ENCODE results near the gene HOATZ.

The HOATZ gene

DNA sequence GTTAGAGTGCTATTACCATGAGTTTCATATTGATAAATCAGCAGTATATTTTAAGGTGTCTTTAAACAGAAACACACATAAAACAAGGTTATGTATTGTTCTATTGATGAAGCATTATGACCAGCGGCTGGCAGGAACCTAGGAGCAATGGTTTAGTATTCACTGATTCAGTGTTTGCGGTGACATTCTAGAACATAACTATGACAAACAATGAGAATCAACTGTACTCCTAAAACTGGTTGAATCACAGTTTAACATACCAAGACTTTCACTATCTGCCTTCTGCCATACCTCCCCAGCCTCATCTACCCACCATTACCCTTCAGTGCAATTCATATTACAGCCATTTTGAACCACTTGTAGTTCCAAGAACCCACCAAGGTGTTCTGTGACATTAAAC lies 8.8 kb downstream of the HOATZ start:
- no peak for DNase-seq

GRCh38 chr11:111524056-111524455 lies 9.5 kb downstream of the HOATZ start:
- DNase-seq: no peak

GRCh38 chr11:111525456-111525855 lies 10.9 kb downstream of the HOATZ start:
- DNase-seq: no peak

- DNase-seq: peak; percentile 36
Measured at GRCh38 chr11:111526501-111526900, 11.9 kb downstream of the HOATZ start.

- DNase-seq: no peak
Measured at GRCh38 chr11:111527279-111527678, 12.7 kb downstream of the HOATZ start.

DNA sequence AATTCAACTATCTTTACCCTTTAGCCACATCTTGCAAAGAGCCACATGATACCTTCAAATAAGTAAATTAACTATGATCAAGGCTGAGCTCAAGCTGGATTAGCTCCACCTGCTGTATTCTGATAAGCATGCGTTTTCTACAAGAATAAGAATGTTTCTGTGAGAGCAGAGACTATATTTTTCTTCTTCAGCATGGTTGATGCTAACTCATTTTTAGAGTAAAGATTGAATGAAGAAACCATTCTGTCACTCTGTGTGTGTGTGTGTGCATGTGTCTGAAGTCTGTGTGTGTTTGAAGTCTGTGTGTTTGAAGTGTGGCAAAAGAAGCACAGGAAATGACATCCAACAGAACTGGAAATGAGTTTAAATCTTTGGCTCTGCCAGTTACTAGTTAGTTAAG lies 14.0 kb downstream of the HOATZ start:
- peak; percentile 42 for DNase-seq

GRCh38 chr11:111530091-111530490 lies 15.5 kb downstream of the HOATZ start:
- DNase-seq: no peak

GRCh38 chr11:111531136-111531535 lies 16.6 kb downstream of the HOATZ start:
- no peak for DNase-seq

DNA sequence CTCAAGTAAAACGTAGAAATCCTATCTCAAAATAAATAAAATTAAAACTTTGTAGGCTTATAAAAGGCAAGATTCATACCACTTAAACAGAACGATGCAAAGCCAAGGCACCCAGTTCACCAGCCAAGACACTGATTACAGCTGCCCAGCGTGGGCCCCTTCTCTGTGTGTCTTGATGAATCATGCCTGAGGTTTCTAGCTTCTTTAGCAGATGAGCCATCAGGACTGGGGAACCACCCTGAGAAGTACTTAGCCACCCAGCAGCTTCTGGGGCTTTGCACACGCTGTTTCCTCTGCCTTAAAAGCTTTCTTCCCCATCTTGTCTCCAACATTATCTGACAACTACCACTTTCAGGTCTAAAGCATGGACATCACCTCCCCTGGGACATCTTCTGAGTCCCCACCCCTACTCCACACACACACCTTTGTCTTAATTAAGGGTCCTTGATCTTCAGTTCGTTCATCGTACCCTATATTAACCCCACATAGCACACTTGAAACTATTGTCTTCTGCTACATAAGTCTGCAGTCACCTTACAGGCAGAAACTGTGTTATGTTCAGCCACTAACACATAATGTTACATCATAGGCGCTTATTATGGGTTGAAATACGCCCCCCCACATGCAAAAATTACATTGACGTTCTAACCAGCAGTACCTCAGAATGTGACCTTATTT lies 17.2 kb downstream of the HOATZ start:
- peak; percentile 80 for DNase-seq

DNA sequence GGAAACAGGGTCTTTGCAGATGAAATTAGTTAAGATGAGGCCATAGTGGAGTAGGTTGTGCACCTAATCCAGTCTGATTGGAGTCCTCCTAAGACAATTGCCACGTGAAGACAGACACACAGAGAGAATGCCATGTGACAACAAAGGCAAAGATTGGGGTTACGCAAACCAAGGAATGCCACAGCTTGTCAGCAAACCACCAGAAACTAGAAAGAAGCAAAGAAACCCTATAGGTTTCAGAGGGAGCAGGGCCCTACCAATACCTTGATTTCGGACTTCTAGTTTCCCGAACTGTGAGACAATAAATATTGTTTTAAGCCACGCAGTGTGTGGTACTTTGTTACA lies 17.8 kb downstream of the HOATZ start:
- no peak for DNase-seq

DNA sequence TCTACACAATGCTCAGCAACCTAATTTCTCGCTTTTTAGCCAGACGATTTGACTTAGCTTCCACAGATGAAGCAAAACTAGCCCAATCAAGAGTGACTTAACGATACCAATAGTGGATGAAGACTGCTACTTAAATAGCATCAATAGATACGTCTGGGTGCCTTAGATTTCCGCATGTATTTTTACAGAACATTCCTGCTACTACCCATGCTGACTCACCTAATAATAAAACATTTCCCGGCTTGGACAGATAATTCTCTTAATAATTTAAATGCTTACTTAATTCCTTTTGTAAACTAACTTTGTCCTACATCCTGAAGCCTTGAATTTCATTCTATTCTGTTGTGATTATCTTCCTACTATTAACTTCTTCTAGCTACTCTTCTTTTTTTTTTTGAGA lies 20.7 kb downstream of the HOATZ start:
- DNase-seq: no peak

DNA sequence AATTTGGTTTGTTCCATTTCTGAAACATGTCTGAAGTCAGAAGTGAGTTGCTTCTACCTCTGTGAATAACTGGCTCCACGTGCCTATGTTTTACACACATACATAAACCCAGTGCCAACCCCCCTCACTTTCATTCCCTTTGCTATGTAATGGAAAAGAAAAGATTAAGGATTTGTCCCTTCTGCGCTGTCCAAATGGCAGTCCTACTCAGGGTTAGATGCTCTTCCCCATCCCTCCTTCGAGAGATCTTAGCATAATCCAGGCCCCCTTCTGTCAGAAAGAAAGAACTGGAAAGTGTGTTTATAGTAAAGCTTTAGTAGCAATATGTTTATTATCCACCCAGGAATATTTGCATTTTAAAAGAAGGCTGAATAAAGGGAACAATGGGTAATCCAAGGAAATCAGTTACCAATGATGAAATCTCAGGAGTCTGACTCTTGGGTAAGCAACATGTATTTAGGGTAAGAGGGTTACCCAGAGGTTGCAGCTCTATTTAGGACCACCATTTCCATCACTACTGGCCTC lies 22.8 kb downstream of the HOATZ start:
- no peak for DNase-seq

DNA sequence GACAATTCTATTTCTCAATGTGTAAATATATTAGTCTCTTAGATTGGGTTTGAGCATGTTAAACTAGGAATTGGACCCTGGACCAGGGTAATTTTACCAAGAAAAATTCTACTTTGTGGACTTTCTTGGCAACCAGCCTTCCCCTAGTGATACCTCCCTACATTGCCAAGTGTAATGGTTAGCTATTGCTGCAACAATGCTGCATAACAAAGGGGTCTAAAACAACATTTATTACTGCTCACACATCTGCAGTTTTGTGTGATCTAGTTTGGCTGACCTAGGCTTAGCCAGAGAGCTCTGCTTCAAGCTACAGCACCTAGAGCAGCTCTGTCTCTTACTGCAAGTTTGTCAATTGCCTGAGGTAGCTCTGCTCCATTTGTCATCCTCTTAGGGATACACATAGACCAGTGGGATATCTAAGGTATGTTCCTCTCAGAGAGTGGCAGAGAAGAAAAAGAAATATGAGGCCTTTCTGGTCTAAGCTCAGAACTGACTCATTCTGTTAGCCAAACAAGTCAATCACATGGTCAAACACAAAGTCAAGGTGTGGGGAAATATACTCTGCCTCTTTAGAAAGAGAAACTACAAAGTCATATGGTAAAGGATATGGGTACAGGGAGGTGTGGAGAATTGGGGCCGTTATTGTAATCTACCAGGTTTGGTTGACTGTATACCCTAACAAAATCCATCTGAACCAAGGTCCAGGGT lies 24.0 kb downstream of the HOATZ start:
- DNase-seq: peak; percentile 22

- no peak for DNase-seq
Measured at GRCh38 chr11:111539426-111540113, 25.0 kb downstream of the HOATZ start.

DNA sequence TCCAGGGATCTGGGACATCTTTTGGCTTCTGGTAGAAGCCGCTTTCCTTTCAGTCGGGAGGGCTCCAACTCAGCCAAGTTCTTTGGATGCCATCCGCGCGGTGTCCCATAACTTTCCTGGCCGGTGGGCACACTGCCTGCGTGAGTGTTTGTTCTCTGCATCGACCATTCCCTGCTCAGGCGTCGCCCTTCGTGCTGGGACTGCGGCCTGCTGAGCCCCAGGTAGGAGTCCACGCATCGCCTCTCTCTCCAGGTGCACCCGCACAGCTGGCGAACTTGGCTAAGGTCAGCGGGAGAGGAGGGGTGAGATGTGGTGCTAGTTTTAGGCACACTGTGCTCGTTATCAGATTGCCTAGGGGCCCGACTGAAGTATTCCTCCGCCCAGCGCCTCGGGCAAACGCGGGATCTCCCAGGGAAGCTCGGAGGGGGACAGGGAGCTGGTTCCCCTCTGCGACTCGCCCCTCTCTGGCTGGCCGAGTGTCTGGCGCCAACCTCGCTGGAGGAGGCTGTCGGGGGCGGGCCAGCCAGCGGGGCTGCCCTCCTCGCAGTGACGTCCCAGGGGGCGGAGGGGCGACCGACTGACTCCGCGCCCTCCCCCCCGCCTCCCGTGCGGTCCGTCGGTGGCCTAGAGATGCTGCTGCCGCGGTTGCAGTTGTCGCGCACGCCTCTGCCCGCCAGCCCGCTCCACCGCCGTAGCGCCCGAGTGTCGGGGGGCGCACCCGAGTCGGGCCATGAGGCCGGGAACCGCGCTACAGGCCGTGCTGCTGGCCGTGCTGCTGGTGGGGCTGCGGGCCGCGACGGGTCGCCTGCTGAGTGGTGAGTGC lies 25.7 kb downstream of the HOATZ start, which contains the start of gene LAYN:
Gene LAYN, plus strand, starts transcription at position 607 of the 823 bp plus-strand sequence. Its CDS starts 124 bp downstream, at position 731.
- DNase-seq: no peak

- DNase-seq: no peak
Measured at GRCh38 chr11:111540937-111541253, 26.3 kb downstream of the HOATZ start.

DNA sequence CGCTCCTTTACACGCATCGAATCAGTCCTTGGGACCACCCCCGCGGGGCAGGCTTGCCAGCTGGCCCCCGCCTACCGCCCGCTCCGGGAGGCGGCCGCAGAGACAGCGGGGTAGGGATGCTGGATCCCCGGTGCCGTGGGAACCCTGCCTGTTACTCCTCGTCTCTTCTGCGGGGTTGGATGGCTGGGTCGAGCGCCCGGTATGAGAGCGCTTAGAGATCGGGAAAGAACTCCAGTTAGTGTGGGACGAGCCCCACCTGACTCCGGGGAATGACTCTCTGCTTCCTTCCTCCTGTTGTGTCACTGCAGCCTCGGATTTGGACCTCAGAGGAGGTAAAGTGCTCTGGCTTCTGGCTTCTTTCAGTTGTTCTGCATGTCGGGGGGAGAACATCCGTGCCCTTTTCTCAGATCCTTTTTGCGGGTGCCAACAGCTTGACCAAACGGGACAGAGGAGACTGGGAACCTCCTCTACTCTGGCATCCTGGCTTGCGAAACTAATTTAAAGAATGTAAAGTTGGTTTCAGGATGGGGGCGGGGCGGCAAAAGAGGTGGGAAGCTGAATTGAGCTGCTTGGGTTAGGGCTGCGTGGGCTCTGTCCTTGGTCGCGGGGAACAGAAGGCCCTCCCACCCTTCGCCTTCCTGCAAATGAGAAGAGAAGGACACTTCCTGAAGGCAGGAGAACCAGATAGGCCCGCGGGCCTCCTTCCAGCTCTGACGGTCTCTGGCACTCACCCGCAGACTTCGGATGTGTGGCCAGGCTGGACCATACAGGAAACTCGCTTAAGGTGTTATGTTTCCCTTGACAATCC lies 26.9 kb downstream of the HOATZ start:
- DNase-seq: no peak

- DNase-seq: no peak
Measured at GRCh38 chr11:111542606-111543275, 28.2 kb downstream of the HOATZ start.

DNA sequence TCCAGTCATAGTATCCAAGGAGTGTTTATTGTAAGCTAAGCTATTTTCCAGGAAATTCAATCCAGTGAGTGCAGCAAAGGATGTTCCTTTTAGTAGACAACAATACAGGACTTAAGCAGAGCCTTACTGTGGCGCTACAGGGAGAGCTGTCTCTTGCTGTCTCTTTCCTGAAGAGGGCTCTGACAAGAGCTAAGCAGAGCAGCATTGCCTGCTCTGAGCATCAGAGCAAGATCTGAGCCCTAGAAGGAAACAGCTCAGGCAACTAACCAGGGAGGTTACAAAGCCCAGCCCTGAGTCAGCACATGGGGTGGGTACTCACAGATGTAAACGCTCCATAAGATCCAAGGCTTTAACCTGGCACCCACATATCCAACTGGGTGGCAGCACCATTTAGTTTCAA lies 33.9 kb downstream of the HOATZ start:
- no peak for DNase-seq

GRCh38 chr11:111549196-111549868 lies 34.8 kb downstream of the HOATZ start:
- no peak for DNase-seq

GRCh38 chr11:111549869-111550203 lies 35.3 kb downstream of the HOATZ start:
- DNase-seq: no peak

Measured in activated CD4-positive, alpha-beta T cell treated with anti-CD3 and anti-CD28 coated beads, Interleukin-2, Interleukin-6, amounts not matched to agents 100 ng/mL and 50 ng/mL, durations not matched to agents 16 hours and 8 hours (primary cell).